GM12875 (cell line): ENCODE measurements around the gene MAFG.

Experiments used
- H3K4me3 ChIP-seq: one replicate; pipeline ENCODE4 v1.5.1; 2011; ENCODE audit warnings: low read depth, low read length, control low read depth
- TF ChIP-seq, protein P1 (sequence below): IDR thresholded peaks from 2 replicates; pipeline ENCODE4 v1.5.1; 2011; ENCODE audit warnings: low read depth, mild to moderate bottlenecking, control low read depth, inconsistent platforms, low read length, moderate library complexity, borderline replicate concordance; ENCODE audit not compliant: insufficient read depth

Gene MAFG

DNA sequence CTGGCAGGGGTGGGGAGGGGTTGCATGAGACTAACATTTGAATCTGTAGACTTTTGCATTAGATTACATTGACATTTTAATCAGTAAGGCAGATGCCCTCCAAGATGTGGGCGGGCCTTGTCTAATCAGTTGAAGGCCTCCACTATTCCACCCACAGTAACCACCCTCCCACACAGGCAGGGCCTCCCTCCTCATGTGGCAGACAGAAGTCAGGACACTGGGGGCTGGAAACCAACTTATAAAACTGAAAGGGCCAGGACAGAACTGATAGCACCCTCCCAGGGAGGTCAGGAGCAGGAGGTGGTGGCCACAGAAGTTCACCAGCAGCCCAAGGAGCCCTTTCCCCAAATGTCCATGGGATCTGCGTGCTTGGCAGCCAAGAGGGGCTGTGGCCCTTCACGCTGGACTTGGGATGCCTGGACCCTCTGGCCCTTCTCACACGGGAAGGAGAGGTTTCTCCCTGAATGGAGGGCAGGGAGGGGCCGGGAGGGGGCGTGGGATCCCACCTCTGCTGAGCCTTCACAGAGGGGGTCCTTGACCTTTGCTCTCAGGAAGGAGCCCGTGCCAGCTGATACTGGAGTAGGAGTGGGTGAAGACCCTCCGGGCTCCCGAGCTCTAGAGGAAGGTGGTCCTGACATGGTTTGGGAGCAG, 4.9 kb upstream of the MAFG start:
- TF ChIP-seq, protein P1, sequence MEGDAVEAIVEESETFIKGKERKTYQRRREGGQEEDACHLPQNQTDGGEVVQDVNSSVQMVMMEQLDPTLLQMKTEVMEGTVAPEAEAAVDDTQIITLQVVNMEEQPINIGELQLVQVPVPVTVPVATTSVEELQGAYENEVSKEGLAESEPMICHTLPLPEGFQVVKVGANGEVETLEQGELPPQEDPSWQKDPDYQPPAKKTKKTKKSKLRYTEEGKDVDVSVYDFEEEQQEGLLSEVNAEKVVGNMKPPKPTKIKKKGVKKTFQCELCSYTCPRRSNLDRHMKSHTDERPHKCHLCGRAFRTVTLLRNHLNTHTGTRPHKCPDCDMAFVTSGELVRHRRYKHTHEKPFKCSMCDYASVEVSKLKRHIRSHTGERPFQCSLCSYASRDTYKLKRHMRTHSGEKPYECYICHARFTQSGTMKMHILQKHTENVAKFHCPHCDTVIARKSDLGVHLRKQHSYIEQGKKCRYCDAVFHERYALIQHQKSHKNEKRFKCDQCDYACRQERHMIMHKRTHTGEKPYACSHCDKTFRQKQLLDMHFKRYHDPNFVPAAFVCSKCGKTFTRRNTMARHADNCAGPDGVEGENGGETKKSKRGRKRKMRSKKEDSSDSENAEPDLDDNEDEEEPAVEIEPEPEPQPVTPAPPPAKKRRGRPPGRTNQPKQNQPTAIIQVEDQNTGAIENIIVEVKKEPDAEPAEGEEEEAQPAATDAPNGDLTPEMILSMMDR = no peak
- H3K4me3 ChIP-seq = no peak overlapping the region

DNA sequence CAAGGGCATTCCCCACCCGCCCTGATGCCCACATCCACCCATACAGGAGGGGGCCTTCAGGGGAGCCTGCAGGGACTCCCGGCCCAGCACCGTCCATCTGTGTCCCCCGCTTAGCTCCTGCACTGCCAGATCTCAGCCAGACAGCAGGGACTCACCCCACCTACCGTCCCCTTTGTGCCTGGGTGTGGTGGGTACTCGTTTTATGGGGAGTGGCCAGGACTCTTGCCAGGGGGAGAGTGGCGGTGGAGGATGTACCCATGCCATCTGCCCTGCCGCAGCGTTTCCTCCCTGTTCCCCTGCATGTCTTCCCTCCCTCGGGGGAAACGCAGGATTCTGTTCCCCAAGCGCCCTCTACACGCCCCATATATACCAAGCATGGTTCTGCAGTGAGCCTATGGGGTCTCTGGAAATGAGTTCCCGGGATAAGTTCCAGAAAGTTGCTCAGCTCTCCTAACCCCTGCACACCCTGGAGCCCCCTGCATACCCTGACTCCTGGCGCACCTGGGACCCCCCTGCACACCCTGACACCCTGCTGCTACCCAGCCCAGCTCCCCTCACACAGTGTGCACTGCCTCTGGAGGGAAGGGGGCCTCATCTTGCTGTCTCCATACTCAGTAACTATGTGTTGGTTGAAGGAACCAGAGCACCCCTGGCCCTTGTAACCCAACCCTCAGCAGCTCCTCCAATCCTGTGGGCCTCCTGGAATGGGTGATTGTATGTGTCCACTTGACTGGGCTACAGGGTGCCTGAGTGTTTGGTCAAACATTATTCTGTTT, 4.2 kb upstream of the MAFG start:
- no peak overlapping the region for H3K4me3 ChIP-seq
- TF ChIP-seq, protein P1 = no peak

DNA sequence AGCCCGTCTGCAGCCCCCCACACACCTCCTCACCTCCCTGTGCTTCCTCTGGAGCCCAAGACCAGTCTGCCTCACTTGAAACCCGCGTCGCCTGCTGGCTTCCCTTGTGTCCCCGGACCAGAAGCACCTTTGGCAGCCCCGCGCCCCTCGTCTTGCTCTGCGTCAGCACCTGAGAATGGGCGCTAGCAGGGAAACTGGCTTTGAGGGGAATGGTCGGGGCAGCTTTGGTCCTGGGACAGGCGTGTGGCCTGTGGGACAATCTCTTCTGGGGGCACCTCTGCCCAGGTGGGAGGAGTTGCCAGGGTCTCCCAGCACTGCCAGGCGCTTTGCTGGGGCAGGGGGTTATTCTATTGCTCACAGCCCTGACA, 3.6 kb upstream of the MAFG start:
- no peak overlapping the region for H3K4me3 ChIP-seq
- TF ChIP-seq, protein P1 = no peak

DNA sequence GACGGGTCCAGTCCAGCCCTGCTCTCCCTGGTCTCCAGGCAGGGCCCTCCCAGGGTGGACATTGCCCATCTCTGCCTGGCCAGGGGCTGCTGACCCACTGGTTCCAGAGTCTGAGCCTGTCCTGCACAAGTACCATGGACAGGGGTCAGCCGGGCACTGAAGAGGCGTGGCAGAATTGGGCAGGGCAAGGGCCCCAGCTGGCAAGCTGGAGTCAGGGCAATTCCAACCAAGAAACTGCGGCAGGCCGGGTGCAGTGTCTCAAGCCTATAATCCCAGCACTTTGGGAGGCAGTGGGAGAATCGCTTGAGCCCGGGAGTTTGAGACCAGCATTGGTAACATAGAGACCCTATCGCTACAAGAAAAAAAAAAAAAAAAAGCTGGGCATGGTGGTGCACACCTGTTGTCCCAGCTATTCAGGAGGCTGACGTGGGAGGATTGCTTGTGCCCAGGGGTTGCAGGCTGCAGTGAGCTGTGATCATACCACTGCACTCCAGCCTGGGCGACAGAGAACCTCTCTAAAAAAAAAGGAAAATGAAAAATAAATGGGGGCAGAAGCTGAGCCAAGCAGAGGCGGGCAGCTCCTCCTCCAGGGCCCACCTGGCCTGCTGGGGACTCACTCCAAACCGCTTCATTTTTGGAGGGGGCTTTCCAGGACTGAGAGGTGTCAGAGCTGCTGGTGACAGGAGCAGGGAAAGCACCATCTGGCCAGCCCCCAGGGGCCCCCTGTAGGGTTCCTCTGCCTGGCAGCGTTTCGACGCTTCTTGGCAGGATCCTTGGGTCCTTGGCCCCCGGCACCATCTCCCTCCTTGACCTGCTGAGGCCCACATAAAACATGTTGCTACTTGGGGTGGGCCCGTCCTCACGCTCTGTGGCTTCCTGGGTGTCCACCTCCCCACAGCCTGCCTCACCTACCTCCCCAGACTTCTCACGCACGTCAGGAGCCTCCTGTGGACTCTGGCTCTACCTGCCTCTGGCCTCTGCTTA, 2.9 kb upstream of the MAFG start:
- TF ChIP-seq, protein P1 = no peak
- H3K4me3 ChIP-seq = no peak overlapping the region

DNA sequence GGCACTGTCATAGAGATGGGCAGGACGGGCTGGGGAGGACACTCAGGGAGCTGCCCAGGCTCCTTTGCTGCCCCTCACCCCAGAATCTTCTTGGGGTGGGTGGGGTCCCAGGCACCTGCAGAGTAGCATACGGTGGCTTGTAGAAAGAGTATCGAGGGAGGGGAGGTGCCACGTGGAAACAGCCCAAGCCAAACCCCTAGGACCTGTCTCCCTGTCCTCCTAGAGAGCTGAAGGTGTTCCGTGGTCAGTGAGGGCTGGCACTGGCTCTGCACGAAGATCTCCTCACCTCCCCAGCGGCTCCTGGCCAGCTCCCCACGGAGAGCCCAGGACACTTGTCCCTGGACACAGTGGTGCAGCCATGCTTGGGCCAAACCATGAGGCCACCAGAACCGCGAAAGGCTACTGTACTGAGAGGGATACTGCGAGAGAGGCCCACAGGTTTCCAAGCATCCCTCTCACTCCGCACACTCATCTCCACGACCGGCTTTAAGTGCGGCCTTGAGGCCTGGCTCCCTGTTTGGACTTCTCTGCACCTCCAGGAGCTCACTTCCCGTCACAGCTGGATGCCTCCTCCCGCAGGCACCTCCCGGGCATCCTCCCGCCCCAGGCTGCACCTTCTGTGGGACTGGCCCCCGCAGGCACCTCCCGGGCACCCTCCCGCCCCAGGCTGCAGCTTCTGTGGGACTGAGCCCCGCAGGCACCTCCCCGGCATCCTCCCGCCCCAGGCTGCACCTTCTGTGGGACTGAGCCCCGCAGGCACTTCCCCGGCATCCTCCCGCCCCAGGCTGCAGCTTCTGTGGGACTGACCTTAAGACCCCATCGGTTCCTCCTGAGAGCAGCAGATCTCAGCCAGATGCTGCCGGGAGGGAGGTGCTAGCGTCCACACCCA, 2.0 kb upstream of the MAFG start:
- TF ChIP-seq, protein P1 = no peak

DNA sequence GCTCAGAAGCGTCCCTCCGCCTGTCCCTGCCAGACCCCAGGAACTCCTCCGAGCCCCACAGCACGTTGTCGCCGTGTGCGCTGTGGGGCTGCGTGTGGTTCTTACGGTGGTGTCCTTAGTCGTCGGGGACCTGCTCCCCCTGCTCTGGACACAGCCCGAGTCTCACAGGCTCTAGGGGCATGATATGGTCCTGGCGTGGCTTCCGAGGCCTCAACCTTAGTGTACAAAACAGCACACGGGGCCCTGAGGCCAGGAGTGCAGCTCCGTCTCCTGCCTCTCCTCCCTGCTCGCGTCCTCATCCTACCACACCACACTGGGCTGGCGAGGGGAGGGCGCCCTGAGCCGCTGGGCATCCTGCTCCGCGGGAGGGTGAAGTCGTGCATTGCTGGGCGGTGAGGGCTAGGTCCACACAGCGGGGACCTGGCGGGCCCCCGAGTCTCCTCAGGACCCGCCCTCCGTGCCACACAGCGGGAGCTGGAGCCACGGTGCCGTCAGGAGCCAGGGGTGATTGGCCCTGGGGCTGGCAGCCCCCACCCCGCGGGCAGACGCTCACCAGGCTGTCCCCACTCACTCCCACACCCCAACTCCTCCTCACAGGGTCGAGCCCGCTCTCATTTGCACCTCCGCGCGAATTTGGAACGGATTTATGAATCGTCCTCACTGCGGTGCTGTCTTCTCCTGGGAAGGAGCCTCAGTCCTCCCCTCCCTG, 1.2 kb upstream of the MAFG start:
- H3K4me3 ChIP-seq = peak overlapping the region; percentile 84
- TF ChIP-seq, protein P1 = no peak

More for the DNA sequence above, 2.0 kb upstream of the MAFG start:
- no peak overlapping the region for H3K4me3 ChIP-seq
